ENCODE measurements around the gene SAE1. TPM values are rescaled to one million over a fixed set of nuclear protein-coding genes. Genes with fewer than 3 reads are reported as not detected.

SAE1 gene
- polyA plus RNA-seq, 2 of the 4 experiments (the other 2 are of a cell fraction): 206 to 249 TPM

DNA sequence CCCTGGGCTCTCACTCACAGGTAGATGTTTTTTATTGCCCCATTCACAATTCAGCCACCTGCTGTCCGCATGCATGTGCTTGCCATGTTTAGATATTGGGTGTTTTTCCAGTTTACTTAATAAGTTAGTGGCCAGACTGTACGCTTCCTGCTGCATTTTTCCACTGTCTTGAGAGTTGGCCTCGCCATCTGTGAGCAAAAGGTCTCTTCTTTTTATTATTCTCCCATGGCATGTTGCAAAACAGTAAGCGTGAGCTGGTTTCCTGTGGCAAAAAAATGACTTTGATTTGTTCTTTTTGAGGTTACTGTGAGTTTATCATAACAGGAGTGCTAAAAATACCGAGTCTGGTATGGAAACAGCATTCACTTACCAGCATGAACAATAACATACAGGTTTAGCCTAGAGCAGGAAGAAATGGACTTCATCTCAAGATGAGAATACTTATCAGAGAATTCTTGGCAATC, 46.0 kb downstream of the SAE1 start:
- TF ChIP-seq CHD2 (IDR thresholded peaks at IDR 0.05; ENCODE audit: low read length, partially characterized antibody) (no peak), BHLHE40 (IDR thresholded peaks at IDR 0.05; ENCODE audit: low read depth, low read length) (no peak), NFE2L2 (conservative IDR thresholded peaks at IDR 0.05; ENCODE audit: low read length) (no peak), CBX2 (IDR thresholded peaks at IDR 0.05; ENCODE audit: borderline replicate concordance, low read depth) (no peak), NR3C1 (IDR thresholded peaks at IDR 0.05) (no peak), HEYL (CRISPR knock-in tag; IDR thresholded peaks at IDR 0.05) (no peak), RNF2 (IDR thresholded peaks at IDR 0.05; ENCODE audit: borderline replicate concordance, low read depth) (no peak), ZNF302 (CRISPR knock-in tag; IDR thresholded peaks at IDR 0.05) (no peak), ZSCAN20 (CRISPR knock-in tag; IDR thresholded peaks at IDR 0.05) (no peak)
- TF ChIP-seq, protein P1, sequence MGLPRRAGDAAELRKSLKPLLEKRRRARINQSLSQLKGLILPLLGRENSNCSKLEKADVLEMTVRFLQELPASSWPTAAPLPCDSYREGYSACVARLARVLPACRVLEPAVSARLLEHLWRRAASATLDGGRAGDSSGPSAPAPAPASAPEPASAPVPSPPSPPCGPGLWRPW (IDR thresholded peaks at IDR 0.05): no peak
- Histone ChIP-seq H3K4me3 (no peak overlapping the region), H3K27ac (no peak overlapping the region), H3K4me1 (peaks cover 11% of the 10 kb centered on the region; the same call in 2 of the 3 replicates), H3K4me2 (no peak overlapping the region), H3K9me3 (no peaks in the 10 kb centered on the region)
- POLR2A ChIA-PET: no interaction called here
- FAIRE-seq (no peak), ATAC-seq (no peak), DNase-seq (ENCODE audit: low read depth in 1 of 2, low spot score in 1 of 2) (no peak)
- CTCF ChIA-PET: interaction anchor here (1.5 to 3.7 kb wide), 6 partner anchors 8 to 71 kb away, joined by 7 to 20 read pairs (median 13); no protein-coding TSS in a partner anchor
- WGBS (ENCODE audit: missing lambda C conversion rate): 81% methylated on average over 5 of the region's 5 CpGs

DNA sequence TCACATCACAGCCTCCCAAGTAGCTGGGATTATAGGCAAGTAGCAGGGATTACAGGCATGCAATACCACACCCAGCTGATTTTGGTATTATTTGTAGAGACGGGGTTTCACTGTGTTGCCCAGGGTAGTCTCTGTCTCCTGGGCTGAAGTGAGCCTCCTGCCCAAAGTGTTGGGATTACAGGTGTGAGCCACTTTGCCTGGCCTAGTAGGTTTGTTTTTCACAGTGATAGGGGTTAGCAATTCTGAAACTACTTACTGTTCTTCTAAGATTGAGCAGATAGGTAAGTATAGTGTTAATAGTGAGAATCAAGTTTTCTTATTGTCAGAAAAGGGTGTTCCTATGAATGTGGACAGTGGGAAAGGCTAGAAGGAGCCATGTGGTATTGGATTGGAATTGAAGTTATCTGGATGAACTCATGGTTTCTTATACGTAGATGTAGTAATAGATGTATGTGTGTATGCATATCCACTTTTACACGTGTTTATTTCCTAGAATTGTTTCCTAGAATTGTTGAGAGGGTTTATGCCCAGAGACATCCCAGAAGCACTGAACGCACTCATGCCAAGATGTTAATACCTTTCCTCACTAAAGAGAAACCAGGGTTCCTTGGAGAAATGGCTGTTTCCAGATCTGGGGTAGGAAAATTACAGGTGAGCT, 49.1 kb downstream of the SAE1 start:
- TF ChIP-seq, protein P2, sequence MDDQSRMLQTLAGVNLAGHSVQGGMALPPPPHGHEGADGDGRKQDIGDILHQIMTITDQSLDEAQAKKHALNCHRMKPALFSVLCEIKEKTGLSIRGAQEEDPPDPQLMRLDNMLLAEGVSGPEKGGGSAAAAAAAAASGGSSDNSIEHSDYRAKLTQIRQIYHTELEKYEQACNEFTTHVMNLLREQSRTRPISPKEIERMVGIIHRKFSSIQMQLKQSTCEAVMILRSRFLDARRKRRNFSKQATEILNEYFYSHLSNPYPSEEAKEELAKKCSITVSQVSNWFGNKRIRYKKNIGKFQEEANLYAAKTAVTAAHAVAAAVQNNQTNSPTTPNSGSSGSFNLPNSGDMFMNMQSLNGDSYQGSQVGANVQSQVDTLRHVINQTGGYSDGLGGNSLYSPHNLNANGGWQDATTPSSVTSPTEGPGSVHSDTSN (IDR thresholded peaks at IDR 0.05): no peak
- TF ChIP-seq RARB (CRISPR knock-in tag; IDR thresholded peaks at IDR 0.05) (no peak), PHF8 (IDR thresholded peaks at IDR 0.05; ENCODE audit: borderline replicate concordance, low read depth) (no peak), MAZ (IDR thresholded peaks at IDR 0.05; ENCODE audit: borderline replicate concordance, low read depth, low read length) (no peak), CBX8 (IDR thresholded peaks at IDR 0.05) (no peak), GATA3 (IDR thresholded peaks at IDR 0.05; ENCODE audit: borderline replicate concordance) (no peak), MAFK (IDR thresholded peaks at IDR 0.05; ENCODE audit: partially characterized antibody) (no peak), BHLHE40 (IDR thresholded peaks at IDR 0.05; ENCODE audit: low read depth, low read length) (no peak), RNF2 (IDR thresholded peaks at IDR 0.05; ENCODE audit: borderline replicate concordance, low read depth) (no peak), SMC3 (IDR thresholded peaks at IDR 0.05) (no peak), CHD2 (IDR thresholded peaks at IDR 0.05; ENCODE audit: low read length, partially characterized antibody) (no peak)
- TF ChIP-seq, protein P3, sequence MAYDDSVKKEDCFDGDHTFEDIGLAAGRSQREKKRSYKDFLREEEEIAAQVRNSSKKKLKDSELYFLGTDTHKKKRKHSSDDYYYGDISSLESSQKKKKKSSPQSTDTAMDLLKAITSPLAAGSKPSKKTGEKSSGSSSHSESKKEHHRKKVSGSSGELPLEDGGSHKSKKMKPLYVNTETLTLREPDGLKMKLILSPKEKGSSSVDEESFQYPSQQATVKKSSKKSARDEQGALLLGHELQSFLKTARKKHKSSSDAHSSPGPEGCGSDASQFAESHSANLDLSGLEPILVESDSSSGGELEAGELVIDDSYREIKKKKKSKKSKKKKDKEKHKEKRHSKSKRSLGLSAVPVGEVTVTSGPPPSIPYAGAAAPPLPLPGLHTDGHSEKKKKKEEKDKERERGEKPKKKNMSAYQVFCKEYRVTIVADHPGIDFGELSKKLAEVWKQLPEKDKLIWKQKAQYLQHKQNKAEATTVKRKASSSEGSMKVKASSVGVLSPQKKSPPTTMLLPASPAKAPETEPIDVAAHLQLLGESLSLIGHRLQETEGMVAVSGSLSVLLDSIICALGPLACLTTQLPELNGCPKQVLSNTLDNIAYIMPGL (CRISPR knock-in tag; IDR thresholded peaks at IDR 0.05; ENCODE audit: borderline replicate concordance): no peak
- TF ChIP-seq, protein P4, sequence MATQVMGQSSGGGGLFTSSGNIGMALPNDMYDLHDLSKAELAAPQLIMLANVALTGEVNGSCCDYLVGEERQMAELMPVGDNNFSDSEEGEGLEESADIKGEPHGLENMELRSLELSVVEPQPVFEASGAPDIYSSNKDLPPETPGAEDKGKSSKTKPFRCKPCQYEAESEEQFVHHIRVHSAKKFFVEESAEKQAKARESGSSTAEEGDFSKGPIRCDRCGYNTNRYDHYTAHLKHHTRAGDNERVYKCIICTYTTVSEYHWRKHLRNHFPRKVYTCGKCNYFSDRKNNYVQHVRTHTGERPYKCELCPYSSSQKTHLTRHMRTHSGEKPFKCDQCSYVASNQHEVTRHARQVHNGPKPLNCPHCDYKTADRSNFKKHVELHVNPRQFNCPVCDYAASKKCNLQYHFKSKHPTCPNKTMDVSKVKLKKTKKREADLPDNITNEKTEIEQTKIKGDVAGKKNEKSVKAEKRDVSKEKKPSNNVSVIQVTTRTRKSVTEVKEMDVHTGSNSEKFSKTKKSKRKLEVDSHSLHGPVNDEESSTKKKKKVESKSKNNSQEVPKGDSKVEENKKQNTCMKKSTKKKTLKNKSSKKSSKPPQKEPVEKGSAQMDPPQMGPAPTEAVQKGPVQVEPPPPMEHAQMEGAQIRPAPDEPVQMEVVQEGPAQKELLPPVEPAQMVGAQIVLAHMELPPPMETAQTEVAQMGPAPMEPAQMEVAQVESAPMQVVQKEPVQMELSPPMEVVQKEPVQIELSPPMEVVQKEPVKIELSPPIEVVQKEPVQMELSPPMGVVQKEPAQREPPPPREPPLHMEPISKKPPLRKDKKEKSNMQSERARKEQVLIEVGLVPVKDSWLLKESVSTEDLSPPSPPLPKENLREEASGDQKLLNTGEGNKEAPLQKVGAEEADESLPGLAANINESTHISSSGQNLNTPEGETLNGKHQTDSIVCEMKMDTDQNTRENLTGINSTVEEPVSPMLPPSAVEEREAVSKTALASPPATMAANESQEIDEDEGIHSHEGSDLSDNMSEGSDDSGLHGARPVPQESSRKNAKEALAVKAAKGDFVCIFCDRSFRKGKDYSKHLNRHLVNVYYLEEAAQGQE (IDR thresholded peaks at IDR 0.05): no peak
- TF ChIP-seq, protein P5, sequence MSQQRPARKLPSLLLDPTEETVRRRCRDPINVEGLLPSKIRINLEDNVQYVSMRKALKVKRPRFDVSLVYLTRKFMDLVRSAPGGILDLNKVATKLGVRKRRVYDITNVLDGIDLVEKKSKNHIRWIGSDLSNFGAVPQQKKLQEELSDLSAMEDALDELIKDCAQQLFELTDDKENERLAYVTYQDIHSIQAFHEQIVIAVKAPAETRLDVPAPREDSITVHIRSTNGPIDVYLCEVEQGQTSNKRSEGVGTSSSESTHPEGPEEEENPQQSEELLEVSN (IDR thresholded peaks at IDR 0.05; ENCODE audit: borderline replicate concordance, low read depth): no peak
- no peaks in the 10 kb centered on the region for H3K9me3 ChIP-seq
- no peak overlapping the region for H3K4me2 ChIP-seq
- FAIRE-seq (no peak), ATAC-seq (peak in 1 of 2 experiments; percentile 17; a peak in 1 of 6 replicates), DNase-seq (ENCODE audit: low read depth in 1 of 2, low spot score in 1 of 2) (no peak)
- ChIA-PET POLR2A (no interaction called here), CTCF (interaction anchor here (0.6 to 3.7 kb wide), 8 partner anchors 8 to 77 kb away, joined by 3 to 20 read pairs (median 4); partner anchors contain the start of gene CCDC9)
- H3K4me1 ChIP-seq: peaks cover 11% of the 10 kb centered on the region; the same call in 2 of the 3 replicates
- WGBS (ENCODE audit: missing lambda C conversion rate): 87% methylated on average over 4 of the region's 4 CpGs
- H3K27ac ChIP-seq: no peak overlapping the region
- no peak overlapping the region for H3K4me3 ChIP-seq
